Stimulated activated CD4-positive, alpha-beta T cell treated with anti-CD3 and anti-CD28 coated beads, Interleukin-1b, Interleukin-23, amount 100 ng/mL, for 24 hours (primary cell): ENCODE measurements around the gene USP24.
"Not testable (repeated sequence)": the region's sequence is repeated elsewhere in the genome, so short reads cannot be mapped to it uniquely, and the experiment has no call there.

Source experiments
- DNase-seq, 4 experiments: peaks; one replicate each; pipeline ENCODE4 v3.0.0-alpha.2; 2020; ENCODE audit warnings: low read depth in 4 of 4, low spot score in 1 of 4

The USP24 gene

DNA sequence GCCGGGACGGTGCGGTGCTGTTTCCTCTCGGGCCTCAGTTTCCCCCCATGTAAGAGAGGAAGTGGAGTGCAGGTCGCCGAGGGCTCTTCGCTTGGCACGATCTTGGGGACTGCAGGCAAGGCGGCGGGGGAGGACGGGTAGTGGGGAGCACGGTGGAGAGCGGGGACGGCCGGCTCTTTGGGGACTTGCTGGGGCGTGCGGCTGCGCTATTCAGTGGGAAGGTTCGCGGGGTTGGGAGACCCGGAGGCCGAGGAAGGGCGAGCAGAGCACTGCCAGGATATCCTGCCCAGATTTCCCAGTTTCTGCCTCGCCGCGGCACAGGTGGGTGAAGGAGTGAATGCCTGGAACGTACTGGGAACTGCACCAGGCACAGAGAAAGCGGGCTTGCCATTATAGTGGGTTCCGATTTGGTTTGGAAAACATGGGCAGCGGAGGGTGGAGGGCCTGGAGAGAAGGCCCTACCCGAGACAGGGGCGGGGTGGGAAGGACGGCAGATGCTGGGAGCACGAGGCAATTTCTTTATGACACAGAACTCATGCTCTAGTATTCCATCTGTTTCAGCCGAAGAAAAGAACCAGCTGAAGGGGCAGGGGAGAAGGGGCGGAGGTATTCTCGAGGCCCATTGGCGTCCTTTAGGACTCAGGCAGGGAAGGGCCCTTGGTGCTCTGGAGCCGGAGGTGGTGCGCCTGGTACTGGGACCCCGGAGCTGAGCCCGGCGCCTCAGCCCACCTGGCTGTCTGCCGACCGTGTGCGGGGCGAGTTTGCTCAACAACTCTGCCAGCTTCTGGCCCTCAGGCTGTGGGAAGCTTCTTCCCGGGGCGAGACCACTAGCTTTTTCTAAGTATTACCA lies 174.9 kb downstream of the USP24 start:
- DNase-seq: no peak

DNA sequence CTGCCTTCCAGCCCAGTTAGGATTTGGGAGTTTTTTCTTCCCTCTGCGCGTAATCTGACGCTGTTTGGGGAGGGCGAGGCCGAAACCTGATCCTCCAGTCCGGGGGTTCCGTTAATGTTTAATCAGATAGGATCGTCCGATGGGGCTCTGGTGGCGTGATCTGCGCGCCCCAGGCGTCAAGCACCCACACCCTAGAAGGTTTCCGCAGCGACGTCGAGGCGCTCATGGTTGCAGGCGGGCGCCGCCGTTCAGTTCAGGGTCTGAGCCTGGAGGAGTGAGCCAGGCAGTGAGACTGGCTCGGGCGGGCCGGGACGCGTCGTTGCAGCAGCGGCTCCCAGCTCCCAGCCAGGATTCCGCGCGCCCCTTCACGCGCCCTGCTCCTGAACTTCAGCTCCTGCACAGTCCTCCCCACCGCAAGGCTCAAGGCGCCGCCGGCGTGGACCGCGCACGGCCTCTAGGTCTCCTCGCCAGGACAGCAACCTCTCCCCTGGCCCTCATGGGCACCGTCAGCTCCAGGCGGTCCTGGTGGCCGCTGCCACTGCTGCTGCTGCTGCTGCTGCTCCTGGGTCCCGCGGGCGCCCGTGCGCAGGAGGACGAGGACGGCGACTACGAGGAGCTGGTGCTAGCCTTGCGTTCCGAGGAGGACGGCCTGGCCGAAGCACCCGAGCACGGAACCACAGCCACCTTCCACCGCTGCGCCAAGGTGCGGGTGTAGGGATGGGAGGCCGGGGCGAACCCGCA lies 175.7 kb downstream of the USP24 start, which contains the start of gene PCSK9:
TSS of gene PCSK9 (plus strand) at position 207 of the 741 bp plus-strand sequence. CDS start at position 497, 290 bp downstream.
- DNase-seq: no peak

DNA sequence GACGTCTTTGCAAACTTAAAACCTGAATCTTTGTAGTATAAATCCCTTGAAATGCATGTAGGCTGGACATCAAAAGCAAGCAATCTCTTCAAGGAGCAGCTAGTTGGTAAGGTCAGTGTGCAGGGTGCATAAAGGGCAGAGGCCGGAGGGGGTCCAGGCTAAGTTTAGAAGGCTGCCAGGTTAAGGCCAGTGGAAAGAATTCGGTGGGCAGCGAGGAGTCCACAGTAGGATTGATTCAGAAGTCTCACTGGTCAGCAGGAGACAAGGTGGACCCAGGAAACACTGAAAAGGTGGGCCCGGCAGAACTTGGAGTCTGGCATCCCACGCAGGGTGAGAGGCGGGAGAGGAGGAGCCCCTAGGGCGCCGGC lies 176.2 kb downstream of the USP24 start:
- DNase-seq: no peak

DNA sequence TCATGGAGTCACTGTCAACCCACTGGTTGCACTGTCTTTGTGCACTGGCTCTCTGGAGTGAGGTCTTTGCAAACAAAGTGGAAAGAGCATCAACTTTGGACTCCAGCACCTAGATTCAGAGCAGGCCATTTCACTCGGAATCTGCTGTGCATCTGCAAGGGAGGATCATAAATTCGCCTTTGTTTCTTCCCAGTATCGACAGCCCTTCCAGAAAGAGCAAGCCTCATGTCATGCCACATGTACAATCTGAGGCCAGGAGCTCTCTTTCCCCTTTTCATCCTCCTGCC lies 176.7 kb downstream of the USP24 start:
- no peak for DNase-seq

DNA sequence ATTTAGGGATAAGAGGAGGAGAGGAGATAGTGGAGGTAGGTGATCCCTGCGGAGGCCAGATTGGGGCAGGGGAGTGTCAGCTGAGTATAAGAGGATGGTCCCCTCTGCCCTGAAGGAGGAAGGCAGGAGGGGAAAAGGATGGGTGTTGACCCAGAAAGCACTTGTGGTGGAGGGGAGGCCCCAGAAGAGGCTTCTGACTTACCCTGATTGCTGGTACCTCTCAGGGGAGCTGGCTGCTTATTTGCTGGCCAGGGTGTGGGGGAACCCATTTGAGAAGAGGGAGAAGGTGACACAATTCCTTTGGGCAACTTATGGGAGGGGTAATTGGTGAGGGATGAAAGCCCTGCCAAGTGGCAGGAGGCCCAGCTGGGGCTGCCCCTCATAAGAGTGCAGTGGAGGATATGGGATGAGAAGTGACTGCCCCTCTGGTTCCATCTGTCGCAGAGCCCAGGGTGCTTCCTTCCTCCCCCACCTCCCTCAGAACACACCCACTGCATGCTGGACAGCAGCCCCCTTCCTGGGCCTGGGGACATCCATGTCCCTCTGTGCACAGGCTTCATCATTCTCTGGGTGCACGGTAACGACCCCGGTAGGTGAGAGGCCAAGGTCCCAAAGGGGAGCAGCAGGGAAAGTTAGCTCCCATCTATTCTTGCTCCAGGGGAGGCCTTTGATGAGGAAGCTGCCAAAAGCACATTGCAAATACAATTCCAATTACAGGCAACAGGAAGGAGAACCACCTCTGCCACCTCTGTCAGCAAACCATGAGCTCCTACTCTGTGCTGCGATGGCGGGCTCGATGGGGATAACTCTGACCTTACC lies 177.2 kb downstream of the USP24 start:
- DNase-seq: no peak

DNA sequence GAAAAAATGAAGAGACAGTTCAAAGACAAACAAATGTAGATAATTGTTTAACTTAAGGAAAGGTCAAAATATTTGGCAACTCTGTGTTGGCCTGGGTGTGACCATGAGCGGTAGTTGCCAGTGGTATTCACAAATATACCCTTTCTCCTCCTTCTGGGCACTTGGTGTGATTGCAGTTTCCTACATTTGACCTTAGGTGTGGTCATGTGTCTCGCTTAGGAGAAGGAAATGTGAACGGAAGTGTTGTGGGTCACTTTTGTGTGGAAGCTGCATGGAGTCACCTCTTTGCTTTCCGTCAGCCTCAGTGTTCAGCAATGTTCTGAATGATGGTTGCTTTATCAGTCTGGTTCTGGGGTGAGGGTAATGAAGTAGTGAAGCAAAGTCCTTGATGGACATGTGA lies 179.3 kb downstream of the USP24 start:
- DNase-seq: no peak

DNA sequence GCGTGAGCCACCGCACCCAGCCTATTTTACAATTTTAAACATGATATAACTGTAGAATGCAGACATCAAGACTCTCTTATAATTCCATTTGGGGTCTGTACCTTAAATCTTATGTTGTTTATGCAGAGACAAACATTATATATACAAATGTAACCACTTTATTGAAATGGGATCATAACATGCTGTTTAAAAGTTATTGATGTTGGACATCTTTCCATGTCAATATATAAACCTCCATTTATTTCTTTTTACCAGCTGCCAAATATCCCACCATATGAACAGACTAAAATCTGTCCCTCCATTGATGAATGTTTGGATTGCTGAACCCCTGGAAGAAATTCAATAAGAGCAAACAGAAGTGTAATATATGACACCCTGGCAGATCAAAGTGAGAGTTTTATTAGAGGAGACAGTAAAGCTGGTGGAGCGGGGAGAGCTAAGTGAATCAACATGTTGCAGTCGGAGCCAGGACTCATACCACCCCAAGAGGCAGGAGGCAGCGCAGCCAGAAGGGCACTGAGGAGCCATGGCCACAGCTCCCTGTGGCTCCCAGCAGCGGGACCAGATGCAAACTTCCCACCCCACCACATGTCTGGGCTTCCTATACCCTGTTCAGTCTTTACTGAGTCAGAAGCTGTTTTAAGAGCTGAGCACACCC lies 180.6 kb downstream of the USP24 start:
- DNase-seq: no peak

DNA sequence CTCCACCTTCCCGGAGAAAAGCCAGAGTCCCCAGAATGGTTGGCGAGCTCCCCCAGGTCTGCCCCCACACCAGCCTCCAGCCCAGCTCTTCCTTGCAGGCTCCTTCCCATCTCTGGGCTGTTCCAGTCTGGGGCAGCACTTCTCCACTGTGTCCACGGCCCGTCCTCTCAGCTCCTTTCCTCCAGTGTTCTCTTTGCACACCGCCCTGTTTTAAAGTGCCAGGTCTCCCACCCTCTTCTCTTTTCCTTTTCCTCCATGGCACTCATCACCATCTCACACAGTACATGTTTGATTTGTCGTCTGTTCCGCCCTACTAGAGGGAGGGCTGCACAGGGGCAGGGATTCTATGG lies 181.9 kb downstream of the USP24 start:
- no peak for DNase-seq

DNA sequence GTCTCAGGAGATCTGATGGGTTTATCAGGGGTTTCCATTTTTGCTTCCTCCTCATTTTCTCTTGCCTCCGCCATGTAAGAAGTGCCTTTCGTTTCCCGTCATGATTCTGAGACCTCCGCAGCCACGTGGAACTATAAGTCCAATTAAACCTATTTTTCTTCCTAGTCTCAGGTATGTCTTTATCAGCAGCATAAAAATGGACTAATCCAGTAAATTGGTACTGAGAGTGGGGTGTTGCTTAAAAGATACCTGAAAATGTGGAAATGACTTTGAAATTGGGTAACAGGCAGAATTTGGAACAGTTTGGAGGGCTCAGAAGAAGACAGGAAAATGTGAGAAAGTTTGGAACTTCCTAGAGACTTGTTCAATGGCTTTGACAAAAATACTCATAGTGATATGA lies 184.1 kb downstream of the USP24 start:
- not testable (repeated sequence) for DNase-seq

DNA sequence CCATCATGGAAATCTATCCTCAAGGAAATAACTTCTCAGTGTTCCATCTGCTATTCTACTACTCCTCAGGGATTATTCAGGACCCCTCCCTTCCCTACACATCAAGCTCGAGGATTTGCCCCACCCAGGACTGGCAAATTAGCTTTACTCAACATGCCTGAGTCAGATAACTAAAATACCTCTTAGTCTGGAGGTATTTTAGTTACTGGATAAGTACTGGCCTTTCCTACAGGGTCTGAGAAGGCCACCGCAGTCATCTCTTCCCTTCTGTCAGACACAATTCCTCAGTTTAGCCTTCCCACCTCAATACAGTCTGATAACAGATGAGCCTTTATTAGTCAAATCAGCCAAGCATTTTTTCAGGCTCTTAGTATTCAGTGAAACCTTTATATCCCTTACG lies 188.5 kb downstream of the USP24 start:
- not testable (repeated sequence) for DNase-seq

DNA sequence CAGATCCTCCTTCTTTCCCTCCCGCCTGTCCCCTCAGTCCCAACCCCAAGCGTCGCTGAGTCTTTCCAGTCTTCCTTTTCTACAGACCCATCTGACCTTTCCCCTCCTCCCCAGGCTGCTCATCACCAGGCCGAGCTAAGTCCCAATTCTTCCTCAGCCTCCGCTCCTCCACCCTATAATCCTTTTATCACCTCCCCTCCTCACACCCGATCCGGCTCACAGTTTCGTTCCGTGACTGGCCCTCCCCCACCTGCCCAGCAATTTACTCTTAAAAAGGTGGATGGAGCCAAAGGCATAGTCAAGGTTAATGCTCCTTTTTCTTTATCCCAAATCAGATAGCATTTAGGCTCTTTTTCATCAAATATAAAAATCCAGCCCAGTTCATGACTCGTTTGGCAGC lies 191.0 kb downstream of the USP24 start:
- DNase-seq: not testable (repeated sequence)

DNA sequence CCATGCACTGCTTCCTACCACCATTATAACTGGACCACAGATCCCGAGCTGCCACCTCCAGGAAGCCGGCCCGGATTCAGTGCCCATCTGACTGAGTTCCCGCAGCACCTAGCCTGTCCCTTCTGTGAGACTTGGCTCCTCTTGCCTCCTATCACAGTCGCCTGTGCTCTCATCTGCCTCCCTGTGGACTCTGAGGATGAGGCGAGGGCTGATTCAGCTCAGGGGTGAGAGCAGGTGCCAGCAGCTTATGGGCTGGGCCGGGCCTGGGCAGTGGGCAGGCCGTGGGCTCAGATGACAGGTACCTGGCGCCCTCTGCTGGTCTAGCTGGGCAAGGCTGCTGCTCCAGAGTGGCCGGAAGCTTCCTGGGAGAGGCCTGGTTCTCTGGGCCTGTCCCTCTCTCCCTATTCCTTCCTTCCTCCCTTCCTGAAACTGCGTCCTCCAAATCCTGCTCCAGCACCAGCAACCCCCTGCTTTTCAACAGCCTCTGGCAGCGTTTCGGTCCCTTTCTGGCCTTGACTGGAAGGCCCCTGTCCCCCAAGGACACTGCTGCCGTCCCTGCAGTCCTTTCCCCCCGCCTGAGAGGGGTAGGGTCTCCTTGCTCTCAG lies 193.1 kb downstream of the USP24 start:
- peak; percentile 48 to 54 (median 51) for DNase-seq

DNA sequence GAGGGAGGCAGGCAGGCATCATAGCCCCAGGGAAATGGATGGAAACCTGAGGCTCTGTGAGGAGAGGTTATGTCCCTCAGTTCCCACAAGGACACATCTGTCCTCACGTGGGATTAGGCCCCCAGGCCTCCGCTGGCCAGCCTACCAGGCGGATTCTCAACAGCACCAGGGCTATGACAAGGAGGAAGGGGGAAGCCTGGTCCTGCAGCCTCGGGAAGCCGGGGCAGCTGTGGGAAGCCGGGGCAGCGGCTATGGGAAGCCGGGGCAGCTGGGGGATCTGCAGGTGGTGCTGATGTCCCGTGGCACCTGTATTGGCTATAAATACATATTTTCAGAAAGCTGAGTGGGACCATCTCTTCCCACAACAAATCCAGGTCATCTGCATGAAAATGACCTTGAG lies 196.8 kb downstream of the USP24 start:
- DNase-seq: no peak
